IPS-NIHi11 (cell line): ENCODE data around the gene ZG16.

ENCODE experiments used
- DNase-seq: peaks from one replicate; pipeline ENCODE4 v3.0.0; 2012; ENCODE audit warnings: mixed read lengths, low spot score

The ZG16 gene

DNA sequence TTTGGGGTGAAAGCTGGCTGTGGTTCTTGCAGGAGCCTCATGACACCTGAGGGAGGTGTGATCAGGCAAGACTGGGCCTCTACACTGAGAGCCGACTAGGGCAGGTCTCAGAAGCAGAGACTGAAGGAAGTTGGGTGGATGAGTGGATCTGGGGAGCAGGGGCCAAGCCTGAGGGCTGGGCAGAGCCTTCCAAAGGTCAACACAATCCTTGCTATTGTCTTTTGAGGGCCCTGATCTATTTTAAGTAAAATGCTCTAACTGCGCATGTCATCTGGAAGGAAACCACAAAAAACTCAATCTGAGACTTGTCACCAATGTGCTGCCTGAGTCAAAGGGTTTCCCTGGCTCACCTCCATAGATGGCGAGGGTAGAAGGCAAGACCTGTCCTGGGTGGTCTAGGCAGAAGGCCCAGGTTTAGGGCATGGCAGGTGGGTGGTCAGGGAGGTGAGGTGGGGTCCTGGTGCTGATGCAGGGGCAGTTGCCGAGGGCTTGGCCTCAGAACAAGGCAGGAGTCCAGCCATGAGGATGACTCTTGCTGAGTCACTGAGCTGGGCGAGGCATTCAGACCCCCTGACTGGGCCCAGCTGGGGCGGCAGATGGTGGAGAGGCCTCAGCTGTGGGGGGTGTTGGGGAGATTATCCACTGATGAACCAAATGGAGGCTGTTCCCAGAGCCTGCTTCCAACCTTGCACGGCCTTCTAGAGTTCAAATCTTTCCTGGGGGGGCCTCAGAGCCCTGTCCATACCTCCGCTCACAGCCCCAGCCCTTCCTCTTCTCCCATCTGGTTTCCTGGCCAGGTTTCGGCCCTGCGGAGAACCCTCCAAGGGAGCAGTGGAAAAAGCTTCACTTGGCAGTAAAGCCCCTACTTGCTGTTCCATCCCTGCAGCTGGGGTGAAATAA lies 47.3 kb downstream of the ZG16 start:
- no peak for DNase-seq

DNA sequence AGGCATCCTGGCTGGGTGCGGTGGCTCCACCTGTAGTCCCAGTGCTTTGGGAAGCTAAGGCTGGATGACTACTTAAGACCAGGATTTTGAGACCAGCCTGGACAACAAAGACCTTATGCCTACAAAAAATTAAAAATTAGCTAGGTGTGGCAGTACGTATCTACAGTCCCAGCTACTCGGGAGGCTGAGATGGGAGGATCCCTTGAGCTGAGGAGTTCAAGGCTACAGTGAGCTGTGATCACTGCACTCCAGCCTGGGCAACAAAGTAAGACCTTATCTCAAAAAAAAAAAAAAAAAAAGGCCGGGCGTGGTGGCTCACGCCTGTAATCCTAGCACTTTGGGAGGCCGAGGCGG lies 48.3 kb downstream of the ZG16 start:
- no peak for DNase-seq

DNA sequence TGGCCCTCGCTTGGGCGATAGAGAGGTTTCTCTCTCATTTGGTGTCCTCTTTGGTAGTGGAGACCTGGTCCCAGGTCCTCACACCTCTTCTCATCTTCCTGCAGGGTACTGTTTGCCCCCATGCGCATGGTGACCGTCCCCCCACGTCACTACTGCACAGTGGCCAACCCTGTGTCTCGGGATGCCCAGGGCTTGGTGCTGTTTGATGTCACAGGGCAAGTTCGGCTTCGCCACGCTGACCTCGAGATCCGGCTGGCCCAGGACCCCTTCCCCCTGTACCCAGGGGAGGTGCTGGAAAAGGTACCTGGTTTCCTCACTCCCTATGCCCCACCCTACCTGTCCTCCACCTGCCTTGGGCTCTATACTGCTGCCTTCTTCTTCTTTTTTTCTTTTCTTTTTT lies 52.7 kb downstream of the ZG16 start:
- no peak for DNase-seq

DNA sequence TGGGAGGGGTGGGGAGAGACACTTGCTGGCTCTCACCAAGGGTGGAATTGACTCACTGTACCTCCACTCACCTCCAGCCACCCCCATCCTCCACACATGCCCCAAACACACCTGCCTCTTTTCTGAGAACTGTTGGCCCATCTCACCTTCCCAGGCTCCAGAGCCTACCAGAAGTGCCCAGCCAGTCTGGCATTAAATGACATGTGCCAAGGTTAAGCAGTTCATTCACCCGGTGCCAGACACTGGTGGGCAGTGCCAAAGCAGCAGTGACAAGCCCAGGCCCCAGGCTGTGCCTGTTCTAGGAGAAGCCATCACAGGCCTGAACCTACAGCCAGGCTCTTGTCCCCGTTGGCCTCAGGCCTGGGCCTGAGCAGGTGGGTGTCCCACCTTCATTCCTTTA lies 53.4 kb downstream of the ZG16 start:
- DNase-seq, result no peak
